GM18873 (cell line): ENCODE results near the gene GGA1.

Source experiments
- ATAC-seq: cut with Tn5 transposase; IDR thresholded peaks from one replicate; pipeline ENCODE4 v1.9.1; 2021; ENCODE audit warnings: mild to moderate bottlenecking, moderate library complexity, moderate number of reproducible peaks; ENCODE audit not compliant: unreplicated experiment, low FRiP score

Gene GGA1

GRCh38 chr22:37608477-37609239 is at the start of gene GGA1:
Gene GGA1 (plus strand): TSS chr22:37608834. CDS start chr22:37608861, 27 bp downstream.
- peak; percentile 68 for ATAC-seq

DNA sequence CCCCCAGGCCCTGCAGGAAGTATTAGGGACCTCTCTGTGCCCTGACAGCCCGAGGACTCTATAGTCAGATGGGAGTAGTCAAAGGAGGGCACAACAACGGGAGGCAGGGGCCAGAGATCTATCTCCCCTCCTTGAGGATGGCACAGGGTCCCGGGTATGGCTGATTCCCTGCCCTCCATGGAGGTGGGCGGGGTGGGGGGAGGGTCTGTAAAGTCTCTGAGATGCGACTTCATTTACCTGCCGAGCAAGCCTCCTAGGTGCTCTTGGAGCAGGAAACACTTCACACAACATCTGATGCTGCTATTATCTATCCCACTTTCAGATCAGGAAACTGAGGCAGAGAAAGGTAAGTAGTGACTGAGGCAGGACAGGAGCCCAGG is 49.1 kb upstream of the GGA1 start:
- ATAC-seq = no peak

DNA sequence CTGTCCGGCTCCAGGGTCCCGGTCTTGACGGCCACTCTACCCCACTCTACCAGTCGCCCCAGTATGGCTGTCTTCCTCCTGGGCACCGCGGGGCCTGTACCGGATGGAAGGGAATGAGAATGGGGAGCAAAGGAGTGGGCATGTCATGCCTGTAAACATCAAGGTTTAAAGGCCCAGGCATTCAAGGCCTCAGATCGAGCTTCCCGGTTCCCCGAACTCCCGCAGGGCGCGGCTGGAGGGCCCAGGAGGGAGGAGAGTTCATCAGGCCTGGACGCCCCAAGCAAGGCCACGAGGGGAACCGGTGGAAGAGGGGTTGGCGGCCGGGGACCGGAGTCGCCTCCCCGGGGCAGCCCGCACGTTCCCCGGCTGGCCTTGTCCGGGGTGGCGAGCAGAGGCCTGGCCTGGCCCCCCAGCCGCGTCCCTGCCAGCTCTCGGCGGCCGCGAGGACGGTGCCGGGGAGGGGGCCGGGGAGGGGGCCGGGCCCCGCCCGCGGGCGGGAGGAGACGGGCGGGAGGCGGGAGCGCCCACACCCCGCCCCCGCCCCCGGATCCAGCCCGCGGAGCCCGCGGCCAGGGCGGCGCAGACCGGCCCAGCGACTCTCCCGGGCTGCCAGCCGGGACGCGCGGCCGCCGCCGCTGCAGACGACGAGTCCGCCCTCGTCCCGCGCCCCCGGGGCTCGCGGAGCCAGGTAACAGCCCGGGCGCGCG is 48.6 kb upstream of the GGA1 start, which contains the start of gene CDC42EP1:
Gene CDC42EP1 (plus strand): TSS at position 580 of the 707 bp plus-strand sequence. CDS start 5,870 bp downstream, outside the sequence.
- no peak for ATAC-seq

GRCh38 chr22:37560608-37561211 is 47.9 kb upstream of the GGA1 start:
- ATAC-seq = no peak

GRCh38 chr22:37561212-37562048 is 47.2 kb upstream of the GGA1 start:
- ATAC-seq = no peak

- ATAC-seq = no peak
These were observed 46.4 kb upstream of the GGA1 start for GRCh38 chr22:37562049-37562875.

GRCh38 chr22:37563153-37564081 is 45.2 kb upstream of the GGA1 start:
- ATAC-seq = no peak

- no peak for ATAC-seq
These were observed 44.4 kb upstream of the GGA1 start for GRCh38 chr22:37564111-37564711.

DNA sequence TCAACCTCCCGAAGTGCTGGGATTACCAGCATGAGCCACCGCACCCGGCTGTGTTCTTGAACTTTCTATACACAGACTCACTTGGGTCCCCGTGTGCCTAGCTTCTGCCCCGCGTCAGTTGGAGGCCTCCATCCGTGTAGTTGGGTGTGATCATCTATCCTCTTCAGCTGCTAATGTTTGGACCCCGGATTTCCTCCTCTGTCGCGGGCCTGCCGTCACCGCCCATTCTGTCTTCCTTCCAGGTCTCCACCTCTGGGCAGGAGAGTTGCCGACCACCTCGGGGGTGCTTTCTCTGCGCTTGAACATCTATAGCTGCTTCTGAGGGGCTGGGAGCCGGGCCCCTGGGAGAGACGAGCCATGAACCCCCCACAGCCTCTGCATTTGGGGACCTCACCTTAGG is 42.8 kb upstream of the GGA1 start:
- ATAC-seq = no peak

DNA sequence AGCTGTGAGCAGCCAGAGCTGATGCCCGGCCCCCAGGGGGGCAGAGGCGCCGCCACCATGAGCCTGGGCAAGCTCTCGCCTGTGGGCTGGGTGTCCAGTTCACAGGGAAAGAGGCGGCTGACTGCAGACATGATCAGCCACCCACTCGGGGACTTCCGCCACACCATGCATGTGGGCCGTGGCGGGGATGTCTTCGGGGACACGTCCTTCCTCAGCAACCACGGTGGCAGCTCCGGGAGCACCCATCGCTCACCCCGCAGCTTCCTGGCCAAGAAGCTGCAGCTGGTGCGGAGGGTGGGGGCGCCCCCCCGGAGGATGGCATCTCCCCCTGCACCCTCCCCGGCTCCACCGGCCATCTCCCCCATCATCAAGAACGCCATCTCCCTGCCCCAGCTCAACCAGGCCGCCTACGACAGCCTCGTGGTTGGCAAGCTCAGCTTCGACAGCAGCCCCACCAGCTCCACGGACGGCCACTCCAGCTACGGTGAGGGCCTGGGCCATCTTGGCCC is 42.3 kb upstream of the GGA1 start:
- no peak for ATAC-seq

DNA sequence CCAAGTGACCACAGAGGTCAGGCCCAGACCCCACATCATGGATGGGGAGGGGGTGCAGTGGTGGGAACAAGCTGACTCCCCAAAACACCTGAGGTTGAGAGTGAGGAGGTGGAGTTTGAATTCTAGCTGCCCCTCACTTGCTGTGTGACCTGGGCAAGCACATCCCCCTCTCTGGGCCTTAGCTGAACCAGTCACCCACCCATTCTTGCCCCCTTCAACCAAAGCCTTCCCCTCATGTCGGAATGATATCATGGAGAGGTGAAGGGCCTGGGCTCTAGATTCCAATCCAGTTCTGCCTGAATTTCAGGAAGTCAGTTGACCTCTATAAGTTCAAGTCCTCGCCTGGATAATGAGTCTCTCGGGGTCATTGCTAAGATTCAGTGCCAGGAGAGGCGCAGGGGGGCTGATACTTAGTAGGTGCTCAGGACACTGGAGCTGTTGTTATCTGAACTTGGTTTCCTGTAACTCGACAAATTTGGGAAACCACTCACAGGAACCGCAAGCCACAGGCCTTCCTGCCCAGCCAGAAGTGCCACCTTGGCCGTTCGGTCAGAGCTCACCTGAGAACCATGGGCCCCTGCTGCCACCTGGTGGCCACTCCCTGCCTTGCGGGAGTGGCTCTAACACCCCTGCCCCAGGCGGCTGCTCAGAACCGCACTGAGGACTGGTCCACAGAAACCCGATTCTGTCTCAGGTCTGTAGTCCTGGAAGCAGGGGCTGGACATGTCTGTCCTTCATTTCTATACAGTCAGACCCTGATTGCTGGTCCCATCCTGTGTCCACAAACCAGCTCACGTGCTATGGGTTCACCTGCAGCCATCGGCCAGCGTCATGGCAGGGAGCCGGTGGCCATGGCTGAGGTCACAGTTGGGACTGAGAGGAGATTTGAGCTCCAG is 41.5 kb upstream of the GGA1 start:
- ATAC-seq = no peak

GRCh38 chr22:37568012-37568411 is 40.6 kb upstream of the GGA1 start:
- no peak for ATAC-seq

DNA sequence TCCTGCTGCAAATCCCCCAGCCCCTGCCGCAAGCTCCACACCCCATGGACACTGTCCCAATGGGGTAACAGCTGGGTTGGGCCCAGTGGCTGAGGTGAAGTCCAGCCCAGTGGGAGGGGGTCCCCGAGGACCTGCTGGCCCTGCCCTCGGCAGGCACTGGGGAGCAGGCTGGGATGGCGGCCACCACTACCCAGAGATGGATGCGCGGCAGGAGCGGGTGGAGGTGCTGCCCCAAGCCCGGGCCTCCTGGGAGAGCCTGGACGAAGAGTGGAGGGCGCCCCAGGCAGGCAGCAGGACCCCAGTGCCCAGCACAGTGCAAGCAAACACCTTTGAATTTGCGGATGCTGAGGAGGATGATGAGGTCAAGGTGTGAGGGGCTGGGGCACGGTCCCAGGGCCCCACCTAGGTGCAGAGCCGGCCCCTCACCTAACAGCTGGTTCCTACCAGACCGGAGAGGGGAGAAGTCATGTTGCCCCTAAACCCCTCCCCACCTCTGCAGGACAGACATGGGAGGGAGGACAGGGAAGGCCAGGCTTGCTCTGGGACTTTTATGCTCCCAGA is 40.1 kb upstream of the GGA1 start:
- ATAC-seq = no peak

DNA sequence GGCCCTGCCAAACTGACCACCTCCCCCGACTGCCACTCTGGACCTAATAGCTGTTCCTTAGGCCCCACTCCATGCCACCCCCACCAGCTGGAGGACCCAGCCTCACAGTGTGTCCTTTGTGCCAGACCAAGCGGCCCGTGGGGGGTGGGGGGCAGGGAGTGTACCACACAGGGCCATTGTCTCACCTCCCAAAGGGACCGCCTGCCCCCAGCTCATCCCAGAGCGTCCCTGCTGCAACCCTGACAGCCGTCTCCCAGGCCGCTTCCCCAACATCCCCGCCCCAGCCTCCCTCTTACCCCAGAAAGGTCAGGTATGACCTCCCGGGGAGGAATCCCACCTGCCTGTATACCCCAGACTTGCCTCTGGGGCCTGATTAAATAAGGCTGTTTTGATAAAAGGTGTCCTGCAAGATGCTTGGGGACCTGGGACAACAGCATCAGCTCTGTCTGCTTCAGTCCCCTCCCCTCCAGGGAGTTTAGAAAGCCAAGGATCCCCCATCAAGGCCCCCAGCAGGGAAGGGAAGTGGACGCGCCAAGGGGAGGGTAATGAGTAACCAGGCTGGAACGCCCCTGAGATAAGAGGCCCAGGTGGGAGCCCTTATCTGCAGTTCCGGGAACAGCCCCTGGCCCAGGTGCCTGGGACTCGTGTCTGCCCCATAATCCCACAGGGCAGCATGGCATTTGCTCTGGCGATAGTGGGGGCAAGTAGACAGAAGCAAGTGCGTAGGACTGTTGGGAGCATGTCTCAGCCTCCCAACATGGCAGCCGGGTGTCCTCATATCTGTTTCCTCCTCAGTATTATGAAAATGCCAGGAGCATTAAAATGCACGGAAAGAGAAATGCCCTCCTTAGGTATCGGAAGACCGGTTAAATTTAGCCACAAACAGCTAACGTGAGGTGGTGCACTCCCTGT is 39.4 kb upstream of the GGA1 start:
- no peak for ATAC-seq

DNA sequence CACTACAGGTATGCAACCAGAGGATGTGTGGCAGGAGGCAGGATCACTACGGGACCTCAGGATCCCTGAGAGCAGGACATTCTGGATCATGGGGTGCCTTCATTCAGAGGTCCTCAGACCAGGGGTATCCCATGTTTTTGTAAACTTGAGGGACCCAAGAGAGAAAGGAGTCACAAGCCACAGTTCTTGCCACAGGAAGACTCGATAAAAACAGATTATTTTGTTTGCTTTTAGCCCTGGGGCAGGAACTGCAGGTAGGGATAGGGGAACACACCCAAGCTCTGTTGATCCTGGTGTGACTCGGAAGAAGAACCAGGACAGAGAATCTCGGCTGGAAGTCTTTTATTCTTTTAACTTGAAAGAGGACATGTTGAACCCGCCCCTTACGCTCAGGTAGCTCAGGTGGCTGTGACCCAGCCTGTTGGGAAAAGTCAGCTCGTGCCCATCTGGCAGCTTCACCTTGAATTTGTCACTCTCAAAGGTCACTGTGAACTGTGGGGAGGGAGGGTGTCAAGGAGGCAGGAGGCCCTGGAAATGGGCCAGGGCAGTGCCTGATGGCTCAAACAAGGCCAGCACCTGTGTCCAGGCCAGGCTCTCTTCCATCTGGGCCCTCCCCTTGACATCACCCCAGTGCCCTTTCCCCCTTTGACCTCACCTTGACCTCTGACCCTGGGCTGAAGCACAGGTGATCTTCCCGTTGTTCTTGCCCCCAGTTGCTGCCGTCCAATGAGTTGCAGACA is 38.5 kb upstream of the GGA1 start:
- ATAC-seq = no peak
